GM12892 (cell line): ENCODE data around the gene CSN2.
"Not testable (repeated sequence)": the region's sequence is repeated elsewhere in the genome, so short reads cannot be mapped to it uniquely, and the experiment has no call there.

ENCODE experiments used
- DNase-seq: peaks from one replicate; pipeline ENCODE4 v3.0.0; 2011; ENCODE audit not compliant: insufficient read length
- FAIRE-seq: peaks from 2 replicates; lab custom pipeline; 2011; peaks lifted over from hg19 to GRCh38; lab: Jason Lieb, UNC
- POLR2A ChIP-seq: IDR thresholded peaks from 2 replicates; pipeline ENCODE4 v1.6.1; 2011; ENCODE audit warnings: low read depth, low read length, control low read depth
- POLR2AphosphoS5 ChIP-seq: IDR thresholded peaks from 2 replicates; pipeline ENCODE4 v1.6.1; 2011; ENCODE audit warnings: low read depth, low read length, control low read depth
- TAF1 ChIP-seq: IDR thresholded peaks from 2 replicates; pipeline ENCODE4 v1.6.1; 2011; ENCODE audit warnings: low read depth, mild to moderate bottlenecking, control low read depth, low read length, borderline replicate concordance

CSN2 gene

DNA sequence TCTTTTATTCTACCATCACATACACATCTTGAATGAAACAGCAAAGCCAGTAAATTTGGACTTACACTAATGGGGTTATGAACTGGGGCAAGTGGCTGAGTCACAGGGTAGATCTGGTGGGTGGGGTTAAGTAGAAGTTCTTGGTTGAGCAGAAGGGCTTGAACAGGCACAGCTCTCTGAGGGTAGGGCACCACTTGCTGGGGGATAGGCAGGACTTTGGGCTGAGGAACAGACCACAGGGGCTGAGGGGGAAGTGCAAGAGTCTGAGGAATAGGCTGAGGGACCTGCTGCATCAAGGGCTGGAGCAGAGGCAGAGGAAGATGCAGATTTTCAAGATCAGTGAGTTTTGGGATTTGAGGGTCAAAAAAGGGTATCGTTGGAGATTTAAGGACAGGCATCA is 8.3 kb downstream of the CSN2 start:
- no peak for TF ChIP-seq POLR2AphosphoS5
- no peak for TF ChIP-seq POLR2A
- TF ChIP-seq TAF1 = no peak
- FAIRE-seq (no peak), DNase-seq (no peak)

DNA sequence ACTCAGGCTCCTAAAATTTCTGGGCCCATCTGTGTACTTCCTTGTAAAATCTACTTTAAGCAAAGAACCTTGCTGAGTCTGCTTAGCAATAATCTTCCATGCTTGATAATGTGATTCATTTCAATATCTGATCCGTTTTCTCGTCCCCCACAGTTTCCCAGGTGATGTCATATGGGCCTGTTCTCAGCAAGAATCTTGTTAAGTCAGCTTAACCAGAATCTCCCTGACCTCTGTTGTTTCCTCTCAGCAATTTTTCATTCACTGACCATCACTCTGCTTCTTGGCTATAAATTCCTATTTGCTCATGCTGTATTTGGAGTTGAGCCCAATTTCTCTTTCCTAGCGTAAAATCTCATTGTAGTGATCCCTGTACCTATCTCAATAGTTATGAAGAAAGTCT is 13.9 kb downstream of the CSN2 start:
- FAIRE-seq = no peak
- DNase-seq = no peak
- TF ChIP-seq POLR2AphosphoS5 (no peak), TAF1 (no peak), POLR2A (no peak)

DNA sequence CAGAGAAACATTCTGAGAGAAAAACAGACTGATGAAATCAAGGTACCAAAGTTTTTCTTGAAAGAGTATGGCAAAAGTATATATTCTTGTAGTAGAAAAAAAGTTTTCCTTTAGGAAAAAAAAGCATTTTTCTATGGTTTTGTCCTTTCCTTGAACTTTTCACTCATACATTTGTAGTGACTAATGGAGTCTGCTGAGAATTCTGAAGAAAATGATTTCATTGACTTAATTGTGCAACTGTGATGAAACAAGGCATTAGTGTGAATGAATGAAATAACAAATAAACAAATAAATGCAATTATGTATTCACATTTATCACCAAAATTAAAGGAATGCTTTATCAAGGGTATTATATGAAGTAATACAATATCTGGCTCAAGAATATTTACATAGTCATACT is 29.0 kb downstream of the CSN2 start:
- no peak for FAIRE-seq
- no peak for DNase-seq
- TF ChIP-seq POLR2AphosphoS5 (no peak), TAF1 (no peak), POLR2A (no peak)

DNA sequence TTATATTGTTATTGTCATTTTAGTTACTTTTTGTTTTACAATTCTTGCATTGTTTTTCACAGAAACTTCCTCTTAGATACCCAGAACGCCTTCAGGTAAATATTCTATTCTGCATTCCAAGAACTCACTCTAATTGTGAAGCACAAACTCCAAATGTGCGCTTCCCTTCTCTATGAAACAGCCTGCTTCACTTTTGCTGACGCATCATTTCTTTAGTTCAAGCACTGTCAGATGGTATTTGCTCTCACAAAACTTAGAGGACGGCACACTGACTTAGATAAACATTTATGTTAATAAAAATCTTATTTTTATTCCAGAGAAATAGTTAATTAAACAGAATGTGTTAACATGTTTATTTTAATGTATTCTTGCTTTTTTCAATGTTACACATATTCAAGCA is 31.4 kb downstream of the CSN2 start:
- FAIRE-seq = no peak
- DNase-seq = no peak
- TF ChIP-seq TAF1 (no peak), POLR2A (no peak), POLR2AphosphoS5 (no peak)

DNA sequence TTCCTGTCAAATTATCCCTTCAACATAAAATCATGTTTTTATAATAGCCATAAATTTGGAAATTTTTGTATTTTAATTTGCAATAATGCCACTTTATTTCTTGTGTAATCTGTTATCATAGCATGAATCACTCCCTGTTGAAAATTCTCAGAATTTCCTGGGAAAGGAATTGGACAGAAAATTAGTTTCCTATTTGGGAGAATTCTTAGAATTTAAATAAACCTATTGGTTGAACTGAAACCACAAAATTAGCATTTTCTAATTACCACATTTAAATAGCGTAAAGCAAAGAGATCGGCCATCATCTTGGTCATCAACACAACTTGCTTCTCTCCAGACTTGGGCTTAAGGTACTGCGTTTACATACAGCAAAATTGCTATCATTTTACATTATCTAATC is 34.8 kb downstream of the CSN2 start, which contains the start of gene CSN1S1:
CSN1S1 (plus strand) TSS at position 301 of the 400 bp plus-strand sequence. CDS start 1,488 bp downstream, outside the sequence.
- FAIRE-seq (no peak), DNase-seq (no peak)
- TF ChIP-seq POLR2A (no peak), TAF1 (no peak), POLR2AphosphoS5 (no peak)

DNA sequence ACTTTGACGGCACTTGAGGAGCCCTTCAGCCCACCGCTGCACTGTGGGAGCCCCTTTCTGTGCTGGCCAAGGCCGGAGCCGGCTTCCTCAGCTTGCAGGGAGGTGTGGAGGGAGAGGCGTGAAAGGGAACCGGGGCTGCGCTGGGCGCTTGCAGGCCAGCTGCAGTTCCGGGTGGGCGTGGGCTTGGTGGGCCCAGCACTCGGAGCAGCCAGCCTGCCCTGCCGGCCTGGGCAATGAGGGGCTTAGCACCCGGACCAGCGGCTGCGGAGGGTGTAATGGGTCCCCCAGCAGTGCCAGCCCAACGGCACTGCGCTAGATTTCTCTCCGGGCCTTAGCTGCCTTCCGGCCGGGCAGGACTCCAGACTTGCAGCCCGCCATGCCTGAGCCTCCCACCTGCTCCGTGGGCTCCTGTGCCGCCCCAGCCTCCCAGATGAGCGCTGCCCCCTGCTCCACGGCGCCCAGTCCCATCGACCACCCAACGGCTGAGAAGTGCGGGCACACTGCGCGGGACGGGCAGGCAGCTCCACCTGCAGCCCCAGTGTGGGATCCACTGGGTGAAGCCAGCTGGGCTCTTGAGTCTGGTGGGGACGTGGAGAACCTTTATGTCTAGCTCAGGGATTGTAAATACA is 41.6 kb downstream of the CSN2 start:
- not testable (repeated sequence) for DNase-seq, FAIRE-seq

DNA sequence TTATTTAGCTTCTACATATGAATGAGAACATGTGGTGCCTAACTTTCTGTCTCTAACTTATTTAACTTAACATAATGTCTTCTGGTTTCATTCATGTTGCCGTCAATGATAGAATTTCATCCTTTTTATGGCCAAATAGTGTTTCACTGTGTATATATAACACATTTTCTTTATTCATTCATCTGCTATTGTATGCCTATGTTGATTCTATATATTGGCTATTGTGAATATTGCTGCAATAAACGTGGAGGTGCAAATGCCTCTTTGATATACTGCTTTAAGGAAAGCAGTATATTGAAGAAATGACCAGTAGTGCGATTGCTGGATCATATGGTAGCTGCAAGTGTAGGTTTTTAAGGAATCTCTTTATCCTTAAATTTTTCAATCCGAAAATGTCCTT is 44.7 kb downstream of the CSN2 start:
- FAIRE-seq = no peak
- DNase-seq = no peak
- TF ChIP-seq TAF1 (no peak), POLR2A (no peak), POLR2AphosphoS5 (no peak)

DNA sequence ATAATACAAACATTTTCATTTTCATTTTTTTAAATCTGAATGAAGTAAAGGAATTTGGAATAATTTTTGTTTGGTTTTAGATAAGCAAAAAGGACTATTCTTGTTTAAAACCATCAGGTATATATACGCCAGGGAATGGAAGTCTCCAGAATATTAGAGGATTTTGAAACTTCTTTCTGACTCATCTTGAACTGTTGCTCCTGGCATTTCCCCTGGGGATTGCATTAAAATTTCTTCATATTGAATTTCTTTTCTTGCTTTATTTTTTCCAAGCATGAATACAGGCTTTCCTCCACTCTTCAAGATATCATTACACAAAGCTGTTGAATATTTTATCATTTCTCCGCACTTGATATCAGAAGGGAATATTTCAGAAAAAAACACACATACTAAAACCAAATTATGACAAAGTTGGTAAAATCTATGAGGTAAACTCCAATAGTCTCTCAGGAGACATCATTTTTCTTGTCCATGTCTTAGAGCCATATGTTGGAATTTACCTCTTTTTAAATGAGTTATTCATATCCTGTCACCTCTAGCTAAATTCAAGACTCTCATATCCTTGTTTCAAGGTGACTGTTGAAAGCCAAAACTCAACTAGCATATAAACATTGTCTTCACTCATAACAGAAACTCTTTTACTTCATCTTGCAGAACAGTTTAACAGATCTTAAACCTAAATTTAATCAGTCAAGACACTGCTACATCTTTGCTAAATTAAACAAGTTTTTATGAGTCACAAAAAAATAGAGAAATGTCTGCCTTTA is 55.3 kb downstream of the CSN2 start:
- no peak for FAIRE-seq

DNA sequence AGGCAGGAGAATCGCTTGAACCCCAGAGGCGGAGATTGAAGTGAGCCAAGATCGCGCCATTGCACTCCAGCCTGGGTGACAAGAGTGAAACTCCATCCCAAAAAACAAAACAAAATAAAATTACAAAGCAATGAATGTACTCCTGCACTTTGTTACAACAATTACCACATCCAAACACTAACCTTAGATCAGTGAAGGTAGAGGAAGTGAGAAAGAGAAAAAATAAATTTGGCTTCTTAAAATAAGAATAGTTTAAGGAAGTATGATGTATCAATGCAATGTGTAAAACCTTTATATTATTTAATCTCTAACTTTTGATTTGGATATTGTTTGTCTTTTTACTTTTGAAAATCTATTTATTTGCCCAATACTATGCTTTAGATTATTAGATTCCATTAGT is 56.3 kb downstream of the CSN2 start:
- TF ChIP-seq POLR2A (no peak), TAF1 (no peak), POLR2AphosphoS5 (no peak)
- DNase-seq = no peak
- no peak for FAIRE-seq

More for the DNA sequence above, 55.3 kb downstream of the CSN2 start:
- TF ChIP-seq POLR2A (no peak), TAF1 (no peak), POLR2AphosphoS5 (no peak)
- DNase-seq = no peak

DNA sequence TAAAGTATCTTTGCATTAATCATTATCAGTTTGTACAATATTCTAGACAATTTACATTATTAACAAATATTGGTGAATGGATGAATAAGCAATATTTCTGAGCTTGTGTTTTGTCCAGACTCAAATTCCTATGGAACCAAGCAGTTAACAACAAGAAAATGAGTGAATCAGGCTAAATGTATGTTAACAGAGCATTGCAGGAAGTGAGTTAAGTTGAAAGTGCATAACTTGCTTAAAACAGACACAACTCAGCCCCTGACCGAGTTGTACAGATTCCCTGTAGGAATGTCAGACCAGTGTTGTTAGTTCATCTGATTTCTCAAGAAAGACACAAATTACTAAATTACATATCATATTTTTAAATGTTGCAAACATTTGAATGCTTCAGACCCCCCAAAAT is 58.4 kb downstream of the CSN2 start:
- peak; percentile 56 for FAIRE-seq

More for the DNA sequence above, 58.4 kb downstream of the CSN2 start:
- no peak for DNase-seq
- TF ChIP-seq POLR2A (no peak), TAF1 (no peak), POLR2AphosphoS5 (no peak)
